ENCODE data around the gene TERT. TPM values are rescaled to one million over a fixed set of nuclear protein-coding genes. Genes with fewer than 3 reads are reported as not detected.
A peak's percentile ranks its signal among the peaks of the same experiment; 100 is the strongest.

Gene TERT
- total RNA-seq, 4 donors from 2014 or later: not detected

- no peak overlapping the region for H3K27ac ChIP-seq
- peaks cover 52% of the 10 kb centered on the region for H3K27me3 ChIP-seq
- WGBS: 61% methylated on average over 2 of the region's 2 CpGs
- H3K4me1 ChIP-seq: no peaks in the 10 kb centered on the region
- H3K4me3 ChIP-seq: no peak overlapping the region
- no peaks in the 10 kb centered on the region for H3K36me3 ChIP-seq
- DNase-seq (ENCODE audit: low spot score in 2 of 2): no peak
- no peaks in the 10 kb centered on the region for H3K9me3 ChIP-seq
- TF ChIP-seq POLR2A (IDR thresholded peaks at IDR 0.05) (no peak), CTCF (IDR thresholded peaks at IDR 0.05) (no peak), EP300 (IDR thresholded peaks at IDR 0.05) (no peak), POLR2AphosphoS5 (IDR thresholded peaks at IDR 0.05) (no peak)
Measured at GRCh38 chr5:1209489-1209852, 85.4 kb downstream of the TERT start.

DNA sequence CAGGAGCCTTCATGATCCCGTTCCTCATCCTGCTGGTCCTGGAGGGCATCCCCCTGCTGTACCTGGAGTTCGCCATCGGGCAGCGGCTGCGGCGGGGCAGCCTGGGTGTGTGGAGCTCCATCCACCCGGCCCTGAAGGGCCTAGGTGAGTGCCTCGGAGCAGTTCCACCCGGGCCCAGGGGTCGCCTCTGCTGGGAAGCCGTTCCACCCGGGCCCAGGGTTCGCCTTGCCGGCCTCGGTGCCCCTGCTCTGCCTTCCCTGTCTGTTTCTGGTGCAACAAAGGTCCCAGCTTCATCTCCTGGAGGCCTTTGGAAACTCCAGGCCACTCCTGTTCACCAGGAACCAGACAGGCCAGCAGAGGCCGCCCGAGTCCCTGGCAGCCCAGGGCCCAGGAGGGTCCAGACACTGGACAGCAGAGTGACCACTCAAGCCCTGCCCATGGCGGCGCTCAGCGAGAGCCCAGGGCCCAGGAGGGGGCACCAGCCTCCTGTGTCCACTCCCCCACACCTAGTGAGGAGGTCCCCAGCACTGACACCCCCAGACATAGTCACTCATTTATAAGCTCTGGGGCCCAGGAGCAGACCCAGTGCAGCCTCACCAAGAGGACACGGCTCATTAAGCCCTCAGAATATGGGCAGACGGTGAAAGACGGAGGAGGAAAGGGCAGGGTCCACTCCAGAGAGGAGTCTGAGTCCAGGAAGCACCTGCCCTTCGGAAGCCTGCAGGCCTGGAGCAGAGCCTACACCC, 86.0 kb downstream of the TERT start:
- DNase-seq (ENCODE audit: low spot score in 2 of 2): no peak
- no peak overlapping the region for H3K27ac ChIP-seq
- WGBS: 64% methylated on average over 4 of the region's 24 CpGs

DNA sequence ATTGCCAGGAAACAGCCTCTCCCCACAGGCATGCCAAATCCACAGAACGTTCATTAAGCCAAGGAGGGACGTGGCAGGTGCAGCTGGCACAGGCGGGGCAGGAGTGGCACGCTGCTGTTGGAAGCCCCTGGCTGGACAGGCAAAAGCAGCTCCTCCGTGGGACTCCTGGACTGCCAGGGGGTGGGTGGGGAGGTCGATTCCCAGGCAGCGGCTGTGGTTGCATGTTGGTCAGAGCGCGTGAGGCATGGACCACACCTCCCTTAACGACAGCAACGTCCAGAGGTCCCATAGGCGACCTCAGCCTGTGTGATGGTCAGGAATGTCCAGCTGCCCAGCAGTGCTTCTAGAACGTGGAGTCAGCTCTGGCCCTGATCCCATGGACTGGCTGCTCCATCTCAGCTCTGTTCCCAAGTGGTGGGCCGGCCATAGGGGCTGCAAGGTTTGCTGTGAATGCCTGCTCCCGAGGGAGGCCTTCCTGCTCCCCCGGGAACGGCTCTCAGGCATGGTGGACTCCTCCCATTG, 86.6 kb downstream of the TERT start:
- Histone ChIP-seq H3K4me3 (no peak overlapping the region), H3K27ac (no peak overlapping the region), H3K27me3 (peaks cover 60% of the 10 kb centered on the region), H3K4me1 (no peaks in the 10 kb centered on the region), H3K36me3 (no peaks in the 10 kb centered on the region), H3K9me3 (no peaks in the 10 kb centered on the region)
- WGBS: 64% methylated on average over 7 of the region's 17 CpGs
- DNase-seq (ENCODE audit: low spot score in 2 of 2): no peak
- TF ChIP-seq POLR2AphosphoS5 (IDR thresholded peaks at IDR 0.05): no peak
- no peak for TF ChIP-seq CTCF (IDR thresholded peaks at IDR 0.05)
- no peak for TF ChIP-seq EP300 (IDR thresholded peaks at IDR 0.05)
- no peak for TF ChIP-seq POLR2A (IDR thresholded peaks at IDR 0.05)

More for the DNA sequence above, 86.0 kb downstream of the TERT start:
- Histone ChIP-seq H3K4me1 (no peaks in the 10 kb centered on the region), H3K36me3 (no peaks in the 10 kb centered on the region), H3K9me3 (no peaks in the 10 kb centered on the region), H3K4me3 (no peak overlapping the region), H3K27me3 (peaks cover 53% of the 10 kb centered on the region)
- no peak for TF ChIP-seq EP300 (IDR thresholded peaks at IDR 0.05)
- TF ChIP-seq CTCF (IDR thresholded peaks at IDR 0.05): peak in 1 of 2 donors; percentile 11
- TF ChIP-seq POLR2AphosphoS5 (IDR thresholded peaks at IDR 0.05): no peak
- TF ChIP-seq POLR2A (IDR thresholded peaks at IDR 0.05): no peak

- 64% methylated on average over 6 of the region's 6 CpGs for WGBS
- Histone ChIP-seq H3K27me3 (peaks cover 67% of the 10 kb centered on the region), H3K36me3 (no peaks in the 10 kb centered on the region), H3K4me3 (no peak overlapping the region), H3K4me1 (no peaks in the 10 kb centered on the region), H3K9me3 (no peaks in the 10 kb centered on the region), H3K27ac (no peak overlapping the region)
- TF ChIP-seq POLR2A (IDR thresholded peaks at IDR 0.05): no peak
- no peak for TF ChIP-seq CTCF (IDR thresholded peaks at IDR 0.05)
- TF ChIP-seq POLR2AphosphoS5 (IDR thresholded peaks at IDR 0.05): no peak
- TF ChIP-seq EP300 (IDR thresholded peaks at IDR 0.05): no peak
- no peak for DNase-seq (ENCODE audit: low spot score in 2 of 2)
Measured at GRCh38 chr5:1207555-1207954, 87.3 kb downstream of the TERT start.

- no peaks in the 10 kb centered on the region for H3K9me3 ChIP-seq
- no peaks in the 10 kb centered on the region for H3K36me3 ChIP-seq
- H3K4me3 ChIP-seq: no peak overlapping the region
- H3K4me1 ChIP-seq: no peaks in the 10 kb centered on the region
- no peak for DNase-seq (ENCODE audit: low spot score in 2 of 2)
- WGBS: 71% methylated on average over 17 of the region's 49 CpGs
- TF ChIP-seq POLR2A (IDR thresholded peaks at IDR 0.05) (no peak), CTCF (IDR thresholded peaks at IDR 0.05) (no peak), POLR2AphosphoS5 (IDR thresholded peaks at IDR 0.05) (no peak), EP300 (IDR thresholded peaks at IDR 0.05) (no peak)
- peaks cover 75% of the 10 kb centered on the region for H3K27me3 ChIP-seq
- H3K27ac ChIP-seq: no peak overlapping the region
Measured at GRCh38 chr5:1206521-1207412, 88.1 kb downstream of the TERT start.
